ENCODE measurements around the gene TNFSF13. TPM values are rescaled to one million over a fixed set of nuclear protein-coding genes. Genes with fewer than 3 reads are reported as not detected.
"Not testable (repeated sequence)": the region's sequence is repeated elsewhere in the genome, so short reads cannot be mapped to it uniquely, and the experiment has no call there.

TNFSF13 gene
- total and polyA plus RNA-seq, 8 donors: 13.5 to 87.4 (median 20.8) TPM

DNA sequence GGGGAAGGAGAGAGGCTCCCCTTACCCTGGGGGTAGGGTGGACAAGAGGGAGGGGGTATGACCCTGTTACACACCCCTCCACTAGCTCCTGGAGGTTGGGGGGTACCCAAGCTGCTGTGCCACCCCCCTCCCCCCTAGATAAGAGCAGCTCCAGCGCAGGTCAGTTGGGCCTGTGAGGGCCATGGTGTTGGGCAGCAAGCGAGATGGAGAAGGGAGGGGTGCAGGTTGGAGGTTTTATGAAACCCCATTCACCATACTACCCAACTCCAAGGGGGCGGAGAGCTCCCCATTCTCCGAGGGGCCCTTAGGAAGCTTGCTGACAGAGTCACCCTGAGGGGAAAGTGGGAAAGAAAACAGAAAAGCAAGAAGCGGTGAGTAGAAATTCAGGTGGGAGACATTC, 33.0 kb downstream of the TNFSF13 start:
- TF ChIP-seq, protein P1, sequence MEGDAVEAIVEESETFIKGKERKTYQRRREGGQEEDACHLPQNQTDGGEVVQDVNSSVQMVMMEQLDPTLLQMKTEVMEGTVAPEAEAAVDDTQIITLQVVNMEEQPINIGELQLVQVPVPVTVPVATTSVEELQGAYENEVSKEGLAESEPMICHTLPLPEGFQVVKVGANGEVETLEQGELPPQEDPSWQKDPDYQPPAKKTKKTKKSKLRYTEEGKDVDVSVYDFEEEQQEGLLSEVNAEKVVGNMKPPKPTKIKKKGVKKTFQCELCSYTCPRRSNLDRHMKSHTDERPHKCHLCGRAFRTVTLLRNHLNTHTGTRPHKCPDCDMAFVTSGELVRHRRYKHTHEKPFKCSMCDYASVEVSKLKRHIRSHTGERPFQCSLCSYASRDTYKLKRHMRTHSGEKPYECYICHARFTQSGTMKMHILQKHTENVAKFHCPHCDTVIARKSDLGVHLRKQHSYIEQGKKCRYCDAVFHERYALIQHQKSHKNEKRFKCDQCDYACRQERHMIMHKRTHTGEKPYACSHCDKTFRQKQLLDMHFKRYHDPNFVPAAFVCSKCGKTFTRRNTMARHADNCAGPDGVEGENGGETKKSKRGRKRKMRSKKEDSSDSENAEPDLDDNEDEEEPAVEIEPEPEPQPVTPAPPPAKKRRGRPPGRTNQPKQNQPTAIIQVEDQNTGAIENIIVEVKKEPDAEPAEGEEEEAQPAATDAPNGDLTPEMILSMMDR (IDR thresholded peaks at IDR 0.05): no peak
- H3K4me3 ChIP-seq: no peak overlapping the region
- DNase-seq (no peak), ATAC-seq (no peak)
- peaks cover 10 to 22% of the 10 kb centered on the region in 2 donors for H3K4me1 ChIP-seq
- no peak overlapping the region for H3K27ac ChIP-seq
- H3K36me3 ChIP-seq: peaks cover 0 to 97% of the 10 kb centered on the region in 2 donors
- intact Hi-C loops (cut with DNase I): no loop called here
- H3K27me3 ChIP-seq: no peaks in the 10 kb centered on the region
- H3K9me3 ChIP-seq: no peaks in the 10 kb centered on the region

DNA sequence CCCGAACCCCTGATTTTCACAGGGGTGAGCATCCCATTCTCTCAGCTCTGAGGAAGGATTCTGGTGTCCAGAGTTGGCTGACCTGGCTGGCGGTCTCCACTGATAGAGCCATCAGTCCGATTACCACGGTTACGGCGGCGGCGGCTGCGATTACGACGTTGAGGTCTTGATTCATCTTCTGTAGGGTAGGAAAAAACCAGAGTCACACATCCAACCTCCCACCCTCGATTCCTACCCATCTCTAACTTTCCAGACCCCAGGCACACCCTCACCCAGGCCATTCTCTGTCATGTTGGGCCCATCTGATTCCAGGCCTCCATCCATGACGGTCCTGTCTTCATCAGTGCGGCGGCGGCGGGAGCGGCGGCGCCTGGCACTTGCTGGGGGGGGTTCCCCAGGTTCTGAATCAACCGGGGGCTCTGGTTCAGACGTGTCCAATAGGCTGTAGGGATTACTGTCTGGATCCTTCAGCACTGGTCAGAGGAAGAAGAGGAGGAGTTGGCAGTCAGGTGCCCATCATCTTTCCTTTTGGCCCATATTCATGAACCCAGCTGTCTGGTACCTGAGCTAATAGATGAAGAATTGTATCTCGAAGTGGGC, 34.0 kb downstream of the TNFSF13 start:
- intact Hi-C loops (cut with DNase I): no loop called here
- Histone ChIP-seq H3K36me3 (peaks cover 0 to 97% of the 10 kb centered on the region in 2 donors), H3K4me3 (no peak overlapping the region), H3K27ac (no peak overlapping the region), H3K4me1 (peaks cover 10 to 22% of the 10 kb centered on the region in 2 donors), H3K27me3 (no peaks in the 10 kb centered on the region), H3K9me3 (no peaks in the 10 kb centered on the region)
- no peak for ATAC-seq
- TF ChIP-seq, protein P1 (IDR thresholded peaks at IDR 0.05): no peak
- no peak for DNase-seq

DNA sequence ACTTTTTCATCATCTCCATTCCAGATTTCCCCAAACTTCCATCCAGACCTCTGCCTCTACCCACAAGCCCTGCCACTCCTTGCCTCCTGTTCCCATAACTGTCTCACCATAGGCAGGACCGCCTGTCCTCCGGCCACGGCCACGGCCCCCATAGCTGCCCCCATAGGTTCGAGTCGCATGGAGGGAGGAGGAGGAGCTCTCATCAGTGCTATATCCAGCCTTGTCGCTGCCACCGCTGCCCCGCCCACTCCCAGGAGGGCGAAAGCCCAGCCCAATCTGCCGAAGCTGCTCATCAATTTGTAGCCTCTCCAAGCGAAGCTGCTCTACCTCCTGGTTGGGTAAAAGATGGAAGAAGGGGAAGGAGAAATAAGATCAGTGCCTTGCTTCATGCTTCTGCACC, 34.7 kb downstream of the TNFSF13 start:
- TF ChIP-seq, protein P1 (IDR thresholded peaks at IDR 0.05): no peak
- no peak for ATAC-seq
- intact Hi-C loops (cut with DNase I): no loop called here
- no peak overlapping the region for H3K4me3 ChIP-seq
- no peaks in the 10 kb centered on the region for H3K9me3 ChIP-seq
- peaks cover 0 to 94% of the 10 kb centered on the region in 2 donors for H3K36me3 ChIP-seq
- peaks cover 7 to 15% of the 10 kb centered on the region in 2 donors for H3K4me1 ChIP-seq
- H3K27ac ChIP-seq: no peak overlapping the region
- no peaks in the 10 kb centered on the region for H3K27me3 ChIP-seq
- no peak for DNase-seq

DNA sequence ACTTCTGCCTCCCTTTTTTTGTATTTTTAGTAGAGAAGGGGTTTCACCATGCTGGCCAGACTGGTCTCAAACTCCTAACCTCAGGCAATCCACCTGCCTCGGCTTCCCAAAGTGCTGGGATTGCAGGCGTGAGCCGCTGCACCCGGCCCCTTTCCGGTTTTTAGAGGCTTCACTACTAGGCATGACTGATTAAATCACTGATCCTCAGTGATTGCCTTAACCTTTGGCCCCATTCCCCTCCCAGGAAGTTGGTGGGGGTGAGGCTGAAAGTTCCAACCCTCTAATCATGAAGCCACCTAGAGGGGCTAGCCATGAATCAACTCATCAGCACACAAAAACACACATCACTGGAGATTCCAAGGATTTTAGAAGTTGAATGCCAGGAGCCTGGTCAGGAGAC, 39.0 kb downstream of the TNFSF13 start:
- H3K4me1 ChIP-seq; H3K27me3 ChIP-seq; ATAC-seq; H3K9me3 ChIP-seq; intact Hi-C loops (cut with DNase I); H3K27ac ChIP-seq; H3K4me3 ChIP-seq; DNase-seq: not testable (repeated sequence)
- peaks cover 0 to 97% of the 10 kb centered on the region in 2 donors for H3K36me3 ChIP-seq

DNA sequence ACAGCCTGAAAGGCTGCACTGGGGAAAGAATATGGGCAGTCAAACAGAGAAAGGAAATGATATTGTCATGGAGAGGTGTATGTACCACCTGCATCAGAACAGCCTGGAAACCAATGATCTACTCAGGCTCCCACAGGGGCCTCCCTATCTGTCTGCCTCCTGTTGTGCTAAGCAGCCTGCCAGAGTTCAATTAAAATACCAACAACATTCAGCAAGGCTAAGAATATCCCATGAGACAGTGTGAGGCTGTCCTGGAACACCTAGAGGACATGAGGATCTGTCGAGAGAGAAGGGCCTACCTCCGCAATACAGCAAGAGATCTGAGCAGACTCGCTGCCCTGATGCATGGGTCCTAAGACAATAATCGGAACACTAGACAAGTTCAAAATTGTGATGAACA, 47.7 kb downstream of the TNFSF13 start:
- no peaks in the 10 kb centered on the region for H3K27me3 ChIP-seq
- peaks cover 3 to 16% of the 10 kb centered on the region in 2 donors for H3K4me1 ChIP-seq
- TF ChIP-seq, protein P1 (IDR thresholded peaks at IDR 0.05): no peak
- no peak for DNase-seq
- intact Hi-C loops (cut with DNase I): no loop called here
- no peak overlapping the region for H3K4me3 ChIP-seq
- ATAC-seq: no peak
- no peaks in the 10 kb centered on the region for H3K9me3 ChIP-seq
- H3K27ac ChIP-seq: no peak overlapping the region
- H3K36me3 ChIP-seq: peaks cover 0 to 52% of the 10 kb centered on the region in 2 donors

DNA sequence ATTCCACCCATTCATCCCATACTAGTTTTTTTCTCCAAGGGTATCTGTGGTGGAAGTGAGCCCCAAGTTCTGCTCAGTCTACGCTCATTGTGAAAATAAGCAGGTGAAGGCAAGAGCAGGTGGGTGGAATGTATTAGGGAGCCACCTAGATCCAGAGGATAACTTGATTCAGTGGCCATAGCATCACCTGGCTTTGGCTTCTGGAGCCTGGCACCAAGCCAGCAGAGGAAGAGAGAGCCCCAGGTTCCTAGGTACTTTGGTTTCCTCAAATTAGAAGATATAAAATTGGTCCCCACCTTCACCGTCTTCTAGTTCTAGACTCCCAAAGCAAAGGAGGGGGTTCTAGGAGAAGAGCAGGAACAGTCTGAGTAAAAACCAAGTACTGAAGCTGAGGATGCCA, 52.1 kb downstream of the TNFSF13 start:
- TF ChIP-seq, protein P1 (IDR thresholded peaks at IDR 0.05): no peak
- peaks cover 23 to 46% of the 10 kb centered on the region in 2 donors for H3K4me1 ChIP-seq
- H3K27ac ChIP-seq: no peak overlapping the region
- DNase-seq (no peak), ATAC-seq (no peak)
- H3K9me3 ChIP-seq: no peaks in the 10 kb centered on the region
- intact Hi-C loops (cut with DNase I): no loop called here
- no peaks in the 10 kb centered on the region for H3K27me3 ChIP-seq
- H3K4me3 ChIP-seq: no peak overlapping the region
- peaks cover 0 to 9% of the 10 kb centered on the region in 2 donors for H3K36me3 ChIP-seq
